GM12873 (cell line): ENCODE results near the gene GLOD4.

Source experiments
- CTCF ChIP-seq: IDR thresholded peaks from 2 replicates; pipeline ENCODE4 v1.5.1; 2012; ENCODE audit warnings: low read depth, mild to moderate bottlenecking, moderate library complexity, low read length, control low read depth; ENCODE audit not compliant: insufficient read depth; ENCODE audit errors: missing control alignments

Gene GLOD4

GRCh38 chr17:806781-807522 lies 24.9 kb upstream of the GLOD4 start:
- no peak for TF ChIP-seq CTCF

GRCh38 chr17:806346-806745 lies 24.3 kb upstream of the GLOD4 start:
- no peak for TF ChIP-seq CTCF

GRCh38 chr17:804541-805435 lies 22.7 kb upstream of the GLOD4 start:
- no peak for TF ChIP-seq CTCF

- TF ChIP-seq CTCF, result no peak
Measured at GRCh38 chr17:802901-803881, 21.1 kb upstream of the GLOD4 start.

- no peak for TF ChIP-seq CTCF
Measured at GRCh38 chr17:802481-802880, 20.4 kb upstream of the GLOD4 start.

- no peak for TF ChIP-seq CTCF
Measured at GRCh38 chr17:801660-802059, 19.6 kb upstream of the GLOD4 start.
